K562 (cell line): ENCODE results near the gene FES. TPM values are rescaled to one million over a fixed set of nuclear protein-coding genes. Genes with fewer than 3 reads are reported as not detected.

Experiments used
- CHD2 ChIP-seq: IDR thresholded peaks from 2 replicates; pipeline ENCODE4 v1.6.1; 2011; ENCODE audit warnings: low read depth, low read length
- ELK3 ChIP-seq: fragments of 450-650 bp; formaldehyde crosslinking; IDR thresholded peaks from 2 replicates; pipeline ENCODE4 v1.4.0; 2020; ENCODE audit warnings: mild to moderate bottlenecking
- EP400 ChIP-seq: fragments of 450-650 bp; IDR thresholded peaks from 2 replicates; pipeline ENCODE4 v1.6.1; 2017; ENCODE audit warnings: antibody characterized with exemption, mild to moderate bottlenecking, moderate library complexity
- HDAC1 ChIP-seq, 2 experiments: fragments of 450-650 bp; IDR thresholded peaks; 2 replicates each; pipeline ENCODE4 v1.6.1; 2016 to 2017; ENCODE audit warnings: inconsistent platforms in 1 of 2, mild to moderate bottlenecking in 1 of 2, moderate library complexity in 1 of 2
- HDAC3 ChIP-seq: fragments of 450-650 bp; IDR thresholded peaks from 2 replicates; pipeline ENCODE4 v1.6.1; 2018; ENCODE audit warnings: borderline replicate concordance, mild to moderate bottlenecking, moderate library complexity; ENCODE audit not compliant: partially characterized antibody
- HDAC6 ChIP-seq: IDR thresholded peaks from 2 replicates; pipeline ENCODE4 v1.6.1; 2012; ENCODE audit warnings: low read depth, mild to moderate bottlenecking, control low read depth, inconsistent platforms, low read length, moderate library complexity
- MEF2D ChIP-seq: conservative IDR thresholded peaks from 2 replicates; pipeline ENCODE4 v1.6.1; 2016; ENCODE audit warnings: low read depth, missing genetic modification characterization, missing compliant biosample characterization
- NCOA2 ChIP-seq, 2 experiments: fragments of 450-650 bp; IDR thresholded peaks; 2 replicates each; pipeline ENCODE4 v1.6.1; 2018; ENCODE audit warnings: mild to moderate bottlenecking in 2 of 2, moderate library complexity in 1 of 2; ENCODE audit not compliant: partially characterized antibody in 2 of 2
- PCBP2 ChIP-seq: fragments of 200-400 bp; formaldehyde crosslinking; IDR thresholded peaks from 2 replicates; pipeline ENCODE4 v1.6.1; 2018; ENCODE audit warnings: low read length, low read depth, mild to moderate bottlenecking, moderate library complexity; ENCODE audit not compliant: poor library complexity, severe bottlenecking
- PHF21A ChIP-seq: fragments of 450-650 bp; IDR thresholded peaks from 2 replicates; pipeline ENCODE4 v1.6.1; 2017; ENCODE audit warnings: low read depth, borderline replicate concordance
- POLR2AphosphoS2 ChIP-seq: IDR thresholded peaks from 2 replicates; pipeline ENCODE4 v1.6.1; 2012; ENCODE audit warnings: low read length, improper control_type of control experiment
- POLR2G ChIP-seq: fragments of 200-400 bp; formaldehyde crosslinking; IDR thresholded peaks from 2 replicates; pipeline ENCODE4 v1.6.1; 2017; ENCODE audit warnings: low read depth, mild to moderate bottlenecking, antibody characterized with exemption, low read length, moderate library complexity
- PTTG1 ChIP-seq: fragments of 450-650 bp; IDR thresholded peaks from 2 replicates; pipeline ENCODE4 v1.6.1; 2016; ENCODE audit warnings: low read depth, mild to moderate bottlenecking, missing genetic modification characterization, missing compliant biosample characterization
- RBM34 ChIP-seq: fragments of 200-400 bp; formaldehyde crosslinking; IDR thresholded peaks from 2 replicates; pipeline ENCODE4 v1.6.1; 2018; ENCODE audit warnings: low read length, borderline replicate concordance; ENCODE audit not compliant: insufficient read depth
- RBM39 ChIP-seq: fragments of 200-400 bp; formaldehyde crosslinking; optimal IDR thresholded peaks from 2 replicates; pipeline ENCODE3; 2018; ENCODE audit warnings: low read depth, low read length
- RNF219 ChIP-seq: fragments of 250-450 bp; sonication (Bioruptor Pico); IDR thresholded peaks from 2 replicates; pipeline ENCODE4 v1.5.0; 2022; ENCODE audit warnings: mild to moderate bottlenecking
- SIN3B ChIP-seq: fragments of 450-650 bp; IDR thresholded peaks from 2 replicates; pipeline ENCODE4 v1.6.1; 2017; ENCODE audit warnings: low read depth, mild to moderate bottlenecking, moderate library complexity
- TFAM ChIP-seq: fragments of 250-450 bp; sonication (Bioruptor Pico); conservative IDR thresholded peaks from 2 replicates; pipeline ENCODE4 v1.5.0; 2021; ENCODE audit warnings: mild to moderate bottlenecking, moderate library complexity
- TRIM28 ChIP-seq: fragments of 450-650 bp; IDR thresholded peaks from 2 replicates; pipeline ENCODE4 v1.6.1; 2017
- YBX1 ChIP-seq: fragments of 450-650 bp; IDR thresholded peaks from 2 replicates; pipeline ENCODE4 v1.7.1; 2016; ENCODE audit warnings: mild to moderate bottlenecking
- ZNF143 ChIP-seq: sonication (generic); formaldehyde crosslinking; IDR thresholded peaks from 2 replicates; pipeline ENCODE4 v1.9.0; 2022; ENCODE audit warnings: mild to moderate bottlenecking, missing genetic modification reagents
- ZNF217 ChIP-seq: sonication (generic); formaldehyde crosslinking; IDR thresholded peaks from 2 replicates; pipeline ENCODE4 v1.8.0; 2022; ENCODE audit warnings: mild to moderate bottlenecking, missing genetic modification reagents
- ZNF232 ChIP-seq: sonication (generic); formaldehyde crosslinking; IDR thresholded peaks from 2 replicates; pipeline ENCODE4 v1.8.0; 2022; ENCODE audit warnings: mild to moderate bottlenecking, missing genetic modification reagents
- ZNF239 ChIP-seq: fragments of 250-450 bp; sonication (Bioruptor Pico); IDR thresholded peaks from 2 replicates; pipeline ENCODE4 v1.4.0; 2020; ENCODE audit warnings: mild to moderate bottlenecking
- ZNF695 ChIP-seq: fragments of 450-650 bp; formaldehyde crosslinking; IDR thresholded peaks from 2 replicates; pipeline ENCODE4 v1.4.0; 2020; ENCODE audit warnings: mild to moderate bottlenecking, moderate library complexity
- polyA plus RNA-seq, 8 experiments: library from polyadenylated mRNA; depleted of rRNA in 4 of 8; stranded (reverse) in 5 of 8; unstranded in 3 of 8; fragments of >200 nt; fragmentation: Nextera tagmentation in 2 of 8; fragmentation: Illumina TruSeq in 1 of 8; extraction: Ambion mirVana in 2 of 8; extraction: Trizol in 1 of 8; gene quantifications; 2 replicates each; pipeline versions ENCODE4 v1.2.1 to v1.2.3, GENCODE V29; 2011 to 2014; ENCODE audit warnings: inconsistent platforms in 1 of 8, missing spikeins in 1 of 8
- total RNA-seq, 7 experiments: library from RNA; depleted of rRNA in 6 of 7; stranded (reverse); fragments of >200 nt in 6 of 7; fragmentation: Illumina TruSeq in 2 of 7; extraction: Trizol in 2 of 7; gene quantifications; 2 replicates each; pipeline versions ENCODE4 v1.2.1 to v1.2.3, GENCODE V29; 2011 to 2021; ENCODE audit warnings: low replicate concordance in 1 of 7
- TF ChIP-seq, protein P1 (sequence below), 2 experiments: fragments of 200-800 bp in 1 of 2; sonication (Bioruptor generic) in 1 of 2; sonication (generic) in 1 of 2; formaldehyde crosslinking in 1 of 2; IDR thresholded peaks in 1 of 2; conservative IDR thresholded peaks in 1 of 2; 2 replicates each; pipeline versions ENCODE4 v1.5.0 to v1.6.1; 2016 to 2020; ENCODE audit warnings: missing compliant biosample characterization in 1 of 2, missing genetic modification characterization in 1 of 2, missing genetic modification reagents in 1 of 2

FES gene
- total and polyA plus RNA-seq, 9 of the 15 experiments (the other 6 are each of a cell fraction or from before 2014, with no cell fraction given) = 0.38 to 2.6 (median 0.82) TPM

DNA sequence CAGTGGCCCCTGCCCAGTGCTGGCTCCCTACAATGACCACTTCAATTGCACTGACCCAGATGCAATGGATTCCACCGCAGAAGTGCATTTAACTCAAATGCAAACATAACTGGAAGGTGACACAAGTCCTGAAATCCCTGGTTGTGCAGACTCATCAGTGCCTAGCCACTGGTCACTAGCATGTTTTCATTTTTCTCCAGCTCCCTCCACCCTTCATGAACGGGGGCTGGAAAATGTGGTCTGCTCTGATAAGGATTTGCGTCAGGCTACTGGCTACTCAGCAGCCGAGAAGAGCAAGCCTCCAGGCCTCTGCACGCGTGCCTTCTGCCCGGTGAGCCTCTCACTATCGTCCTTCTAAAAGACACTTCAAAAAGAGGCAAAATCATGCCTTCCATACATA lies 43.4 kb upstream of the FES start (continued):
- TF ChIP-seq EP400 (peak; percentile 78), YBX1 (no peak), RNF219 (CRISPR knock-in tag) (no peak), ZNF143 (CRISPR knock-in tag) (no peak), NCOA2 (IDR thresholded peaks at IDR 0.05; ENCODE audit: partially characterized antibody in 2 of 2) (no peak), TFAM (CRISPR knock-in tag) (no peak), TRIM28 (no peak; the same call in 1 of the 2 replicates), ZNF217 (CRISPR knock-in tag) (no peak), PHF21A (no peak), PTTG1 (tag) (no peak), ELK3 (CRISPR knock-in tag) (no peak), CHD2 (no peak), PCBP2 (no peak), HDAC6 (no peak), RBM34 (no peak), SIN3B (no peak), ZNF239 (peak; percentile 71; the same call in 1 of the 2 replicates), ZNF232 (CRISPR knock-in tag) (no peak), POLR2G (no peak), HDAC1 (IDR thresholded peaks at IDR 0.05) (peak in 1 of 2 experiments; percentile 83; a peak in 2 of 4 replicates), POLR2AphosphoS2 (no peak), HDAC3 (peak; percentile 93), MEF2D (tag) (peak; percentile 81), RBM39 (no peak), ZNF695 (CRISPR knock-in tag) (no peak)
- TF ChIP-seq, protein P1, sequence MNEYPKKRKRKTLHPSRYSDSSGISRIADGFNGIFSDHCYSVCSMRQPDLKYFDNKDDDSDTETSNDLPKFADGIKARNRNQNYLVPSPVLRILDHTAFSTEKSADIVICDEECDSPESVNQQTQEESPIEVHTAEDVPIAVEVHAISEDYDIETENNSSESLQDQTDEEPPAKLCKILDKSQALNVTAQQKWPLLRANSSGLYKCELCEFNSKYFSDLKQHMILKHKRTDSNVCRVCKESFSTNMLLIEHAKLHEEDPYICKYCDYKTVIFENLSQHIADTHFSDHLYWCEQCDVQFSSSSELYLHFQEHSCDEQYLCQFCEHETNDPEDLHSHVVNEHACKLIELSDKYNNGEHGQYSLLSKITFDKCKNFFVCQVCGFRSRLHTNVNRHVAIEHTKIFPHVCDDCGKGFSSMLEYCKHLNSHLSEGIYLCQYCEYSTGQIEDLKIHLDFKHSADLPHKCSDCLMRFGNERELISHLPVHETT (CRISPR knock-in tag; conservative IDR thresholded peaks at IDR 0.05 in 1 of 2, IDR thresholded peaks at IDR 0.05 in 1 of 2) = peak in 1 of 2 experiments; percentile 90; a peak in 2 of 4 replicates
